ENCODE results near the gene TESK2. TPM values are rescaled to one million over a fixed set of nuclear protein-coding genes. Genes with fewer than 3 reads are reported as not detected.
"Not testable (repeated sequence)": the region's sequence is repeated elsewhere in the genome, so short reads cannot be mapped to it uniquely, and the experiment has no call there.

The TESK2 gene
- total and polyA plus RNA-seq, 10 donors = 3.2 to 11.5 (median 7.7) TPM

GRCh38 chr1:45473302-45473701 lies 17.7 kb downstream of the TESK2 start:
- H3K36me3 ChIP-seq = no peaks in the 10 kb centered on the region
- intact Hi-C loops (cut with DNase I; ENCODE audit: low total_unique reads) = no loop called here
- H3K4me3 ChIP-seq = no peak overlapping the region
- H3K9me3 ChIP-seq = no peaks in the 10 kb centered on the region
- TF ChIP-seq POLR2AphosphoS5 (IDR thresholded peaks at IDR 0.05) (no peak), CTCF (IDR thresholded peaks at IDR 0.05 in 8 of 11, conservative IDR thresholded peaks at IDR 0.05 in 3 of 11) (no peak), POLR2A (IDR thresholded peaks at IDR 0.05) (no peak)
- H3K27me3 ChIP-seq (replicated peaks in 1 of 7) = no peaks in the 10 kb centered on the region
- no peak overlapping the region for H3K27ac ChIP-seq
- peaks cover 0 to 28% (median 0%) of the 10 kb centered on the region in 6 donors for H3K4me1 ChIP-seq
- 74 to 87% (median 80%) methylated on average over 2 of the region's 2 CpGs for WGBS, 5 donors
- DNase-seq = no peak

- no peaks in the 10 kb centered on the region for H3K9me3 ChIP-seq
- WGBS, 5 donors = 55 to 65% (median 61%) methylated on average over 2 of the region's 2 CpGs
- H3K36me3 ChIP-seq = no peaks in the 10 kb centered on the region
- no peak for DNase-seq
- H3K4me1 ChIP-seq = peaks cover 0 to 27% (median 0%) of the 10 kb centered on the region in 6 donors
- H3K27me3 ChIP-seq (replicated peaks in 1 of 7) = no peaks in the 10 kb centered on the region
- no peak overlapping the region for H3K4me3 ChIP-seq
- TF ChIP-seq CTCF (IDR thresholded peaks at IDR 0.05 in 8 of 11, conservative IDR thresholded peaks at IDR 0.05 in 3 of 11) = no peak
- no peak for TF ChIP-seq POLR2A (IDR thresholded peaks at IDR 0.05)
- no peak for TF ChIP-seq POLR2AphosphoS5 (IDR thresholded peaks at IDR 0.05)
- no peak overlapping the region for H3K27ac ChIP-seq
- intact Hi-C loops (cut with DNase I; ENCODE audit: low total_unique reads) = no loop called here
These were observed 20.6 kb downstream of the TESK2 start for GRCh38 chr1:45470306-45470798.

- H3K9me3 ChIP-seq; H3K4me3 ChIP-seq; H3K27ac ChIP-seq; H3K27me3 ChIP-seq (replicated peaks in 1 of 7); DNase-seq; H3K4me1 ChIP-seq; H3K36me3 ChIP-seq; intact Hi-C loops (cut with DNase I; ENCODE audit: low total_unique reads): not testable (repeated sequence)
- WGBS, 5 donors = 69 to 81% (median 76%) methylated on average over 9 of the region's 9 CpGs
These were observed 23.6 kb downstream of the TESK2 start for GRCh38 chr1:45467353-45467752.

GRCh38 chr1:45465277-45465676 lies 25.7 kb downstream of the TESK2 start:
- H3K4me1 ChIP-seq = peaks cover 0 to under 1% (median 0%) of the 10 kb centered on the region in 6 donors
- H3K27me3 ChIP-seq (replicated peaks in 1 of 7) = no peaks in the 10 kb centered on the region
- intact Hi-C loops (cut with DNase I; ENCODE audit: low total_unique reads) = no loop called here
- no peak for DNase-seq
- H3K36me3 ChIP-seq = peaks cover 0 to 4% (median 0%) of the 10 kb centered on the region in 6 donors
- no peak overlapping the region for H3K4me3 ChIP-seq
- no peak for TF ChIP-seq POLR2AphosphoS5 (IDR thresholded peaks at IDR 0.05)
- TF ChIP-seq POLR2A (IDR thresholded peaks at IDR 0.05) = no peak
- no peak for TF ChIP-seq CTCF (IDR thresholded peaks at IDR 0.05 in 8 of 11, conservative IDR thresholded peaks at IDR 0.05 in 3 of 11)
- H3K9me3 ChIP-seq = no peaks in the 10 kb centered on the region
- no peak overlapping the region for H3K27ac ChIP-seq

GRCh38 chr1:45458894-45459293 lies 32.1 kb downstream of the TESK2 start:
- 94 to 100% (median 97%) methylated on average over 2 of the region's 2 CpGs for WGBS, 5 donors
- peaks cover 0 to 24% (median 0%) of the 10 kb centered on the region in 6 donors for H3K36me3 ChIP-seq
- no peak for TF ChIP-seq POLR2A (IDR thresholded peaks at IDR 0.05)
- no peak for TF ChIP-seq POLR2AphosphoS5 (IDR thresholded peaks at IDR 0.05)
- H3K27me3 ChIP-seq (replicated peaks in 1 of 7) = no peaks in the 10 kb centered on the region
- no peak overlapping the region for H3K27ac ChIP-seq
- no peaks in the 10 kb centered on the region for H3K4me1 ChIP-seq
- H3K9me3 ChIP-seq = no peaks in the 10 kb centered on the region
- no peak overlapping the region for H3K4me3 ChIP-seq
- intact Hi-C loops (cut with DNase I; ENCODE audit: low total_unique reads) = no loop called here
- DNase-seq = no peak
